ENCODE measurements around the gene SEC61G. TPM values are rescaled to one million over a fixed set of nuclear protein-coding genes. Genes with fewer than 3 reads are reported as not detected.

SEC61G gene
- total and polyA plus RNA-seq, 9 donors = 138 to 210 (median 174) TPM

- peak; percentile 92 for DNase-seq
- Histone ChIP-seq H3K36me3 (ENCODE audit: control insufficient read depth, insufficient read depth, low read length) (no peaks in the 10 kb centered on the region), H3K27me3 (ENCODE audit: control insufficient read depth, insufficient read depth, low read length) (no peaks in the 10 kb centered on the region), H3K4me1 (ENCODE audit: control insufficient read depth, insufficient read depth, low read length) (peaks cover 10% of the 10 kb centered on the region), H3K4me3 (ENCODE audit: low read length) (no peak overlapping the region), H3K27ac (ENCODE audit: low read length) (no peak overlapping the region), H3K9me3 (replicated peaks; ENCODE audit: control insufficient read depth, low read depth, low read length) (no peaks in the 10 kb centered on the region)
- 2% methylated on average over 5 of the region's 9 CpGs for WGBS (ENCODE audit: insufficient coverage)
These were observed 29.7 kb upstream of the SEC61G start for GRCh38 chr7:54788664-54789063.

DNA sequence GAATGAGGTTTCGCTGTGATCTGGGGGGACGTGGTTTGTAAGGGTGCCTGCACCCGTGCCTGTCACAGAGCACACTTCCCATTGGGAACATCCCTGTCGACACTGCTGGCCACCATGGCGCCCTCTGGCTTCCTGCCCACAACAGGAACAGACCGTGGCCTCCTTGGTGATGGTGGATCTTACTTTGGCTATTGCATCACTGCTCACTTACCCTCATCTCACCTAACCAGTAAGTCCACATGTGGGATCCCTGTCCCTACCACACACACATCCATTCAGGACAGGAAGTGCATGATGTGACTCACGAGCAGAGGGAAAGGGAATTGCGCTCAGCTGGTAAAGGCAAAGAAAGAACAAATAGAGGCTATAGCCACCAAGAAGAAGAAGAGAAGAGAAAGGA lies 26.2 kb upstream of the SEC61G start:
- Histone ChIP-seq H3K4me1 (ENCODE audit: control insufficient read depth, insufficient read depth, low read length) (peaks cover 7% of the 10 kb centered on the region), H3K36me3 (ENCODE audit: control insufficient read depth, insufficient read depth, low read length) (no peaks in the 10 kb centered on the region), H3K27me3 (ENCODE audit: control insufficient read depth, insufficient read depth, low read length) (no peaks in the 10 kb centered on the region), H3K9me3 (replicated peaks; ENCODE audit: control insufficient read depth, low read depth, low read length) (no peaks in the 10 kb centered on the region), H3K27ac (ENCODE audit: low read length) (no peak overlapping the region), H3K4me3 (ENCODE audit: low read length) (no peak overlapping the region)
- 81% methylated on average over 8 of the region's 8 CpGs for WGBS (ENCODE audit: insufficient coverage)
- DNase-seq = no peak

DNA sequence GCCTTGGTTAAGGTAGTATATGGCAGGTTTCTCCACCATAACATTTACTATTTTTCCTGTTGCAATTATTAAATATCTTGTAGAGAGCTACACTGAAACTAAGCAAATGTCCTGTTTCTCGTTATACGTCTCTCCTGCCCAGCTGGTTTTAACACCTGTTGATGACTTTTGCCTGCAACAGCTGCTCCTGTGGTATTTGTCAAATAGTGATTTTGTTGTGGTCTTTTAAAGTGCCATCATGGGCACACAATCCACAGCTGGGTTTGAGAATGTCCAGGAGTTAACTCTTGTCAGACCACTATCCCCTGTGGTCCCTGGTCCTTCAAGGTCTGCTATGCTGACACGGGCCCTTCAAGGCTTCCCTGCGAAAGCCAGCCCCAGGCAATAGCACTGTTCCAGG lies 24.9 kb upstream of the SEC61G start:
- peaks cover 6% of the 10 kb centered on the region for H3K4me1 ChIP-seq (ENCODE audit: control insufficient read depth, insufficient read depth, low read length)
- no peak overlapping the region for H3K27ac ChIP-seq (ENCODE audit: low read length)
- H3K36me3 ChIP-seq (ENCODE audit: control insufficient read depth, insufficient read depth, low read length) = no peaks in the 10 kb centered on the region
- WGBS (ENCODE audit: insufficient coverage) = 83% methylated on average over 2 of the region's 4 CpGs
- H3K9me3 ChIP-seq (replicated peaks; ENCODE audit: control insufficient read depth, low read depth, low read length) = no peaks in the 10 kb centered on the region
- H3K4me3 ChIP-seq (ENCODE audit: low read length) = no peak overlapping the region
- peak; percentile 28 for DNase-seq
- no peaks in the 10 kb centered on the region for H3K27me3 ChIP-seq (ENCODE audit: control insufficient read depth, insufficient read depth, low read length)

DNA sequence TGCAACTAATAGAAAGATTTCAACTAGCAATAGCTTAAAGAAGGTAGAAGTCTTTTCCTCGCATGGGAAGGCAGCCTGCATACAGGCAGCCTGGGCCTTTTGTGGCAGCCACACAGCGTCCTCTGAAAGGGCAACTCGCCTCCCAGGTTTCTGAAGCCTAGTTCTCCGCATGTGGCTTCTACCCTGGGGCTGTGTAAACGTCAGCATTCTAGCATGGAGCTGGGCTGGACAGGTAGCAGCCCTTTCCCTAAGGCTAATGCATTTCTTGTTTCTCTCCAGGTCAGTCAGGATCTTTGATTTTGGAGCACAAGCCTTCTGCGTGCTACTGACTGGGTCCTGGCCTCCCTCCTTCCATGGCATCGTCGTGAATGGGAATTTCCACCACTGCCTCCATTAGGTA lies 23.8 kb upstream of the SEC61G start:
- Histone ChIP-seq H3K27me3 (ENCODE audit: control insufficient read depth, insufficient read depth, low read length) (no peaks in the 10 kb centered on the region), H3K9me3 (replicated peaks; ENCODE audit: control insufficient read depth, low read depth, low read length) (no peaks in the 10 kb centered on the region), H3K4me1 (ENCODE audit: control insufficient read depth, insufficient read depth, low read length) (peaks cover 3% of the 10 kb centered on the region), H3K4me3 (ENCODE audit: low read length) (no peak overlapping the region), H3K27ac (ENCODE audit: low read length) (no peak overlapping the region), H3K36me3 (ENCODE audit: control insufficient read depth, insufficient read depth, low read length) (no peaks in the 10 kb centered on the region)
- 83% methylated on average over 5 of the region's 8 CpGs for WGBS (ENCODE audit: insufficient coverage)
- DNase-seq = no peak

- no peak overlapping the region for H3K27ac ChIP-seq (ENCODE audit: low read length)
- no peak for DNase-seq
- H3K4me1 ChIP-seq (ENCODE audit: control insufficient read depth, insufficient read depth, low read length) = peaks cover 3% of the 10 kb centered on the region
- no peaks in the 10 kb centered on the region for H3K36me3 ChIP-seq (ENCODE audit: control insufficient read depth, insufficient read depth, low read length)
- H3K27me3 ChIP-seq (ENCODE audit: control insufficient read depth, insufficient read depth, low read length) = no peaks in the 10 kb centered on the region
- H3K9me3 ChIP-seq (replicated peaks; ENCODE audit: control insufficient read depth, low read depth, low read length) = no peaks in the 10 kb centered on the region
- 95% methylated on average over 8 of the region's 10 CpGs for WGBS (ENCODE audit: insufficient coverage)
- H3K4me3 ChIP-seq (ENCODE audit: low read length) = no peak overlapping the region
These were observed 23.3 kb upstream of the SEC61G start for GRCh38 chr7:54782314-54782713.

GRCh38 chr7:54781134-54781920 lies 22.3 kb upstream of the SEC61G start:
- no peak overlapping the region for H3K4me3 ChIP-seq (ENCODE audit: low read length)
- no peaks in the 10 kb centered on the region for H3K36me3 ChIP-seq (ENCODE audit: control insufficient read depth, insufficient read depth, low read length)
- peaks cover 3% of the 10 kb centered on the region for H3K9me3 ChIP-seq (replicated peaks; ENCODE audit: control insufficient read depth, low read depth, low read length)
- no peak overlapping the region for H3K27ac ChIP-seq (ENCODE audit: low read length)
- no peak for DNase-seq
- WGBS (ENCODE audit: insufficient coverage) = no CpG with 5 or more reads among the region's 8 CpGs
- no peaks in the 10 kb centered on the region for H3K27me3 ChIP-seq (ENCODE audit: control insufficient read depth, insufficient read depth, low read length)
- H3K4me1 ChIP-seq (ENCODE audit: control insufficient read depth, insufficient read depth, low read length) = peaks cover 3% of the 10 kb centered on the region

GRCh38 chr7:54780490-54780889 lies 21.5 kb upstream of the SEC61G start:
- Histone ChIP-seq H3K9me3 (replicated peaks; ENCODE audit: control insufficient read depth, low read depth, low read length) (peaks cover 3% of the 10 kb centered on the region), H3K27ac (ENCODE audit: low read length) (no peak overlapping the region), H3K4me1 (ENCODE audit: control insufficient read depth, insufficient read depth, low read length) (peaks cover 3% of the 10 kb centered on the region), H3K27me3 (ENCODE audit: control insufficient read depth, insufficient read depth, low read length) (no peaks in the 10 kb centered on the region), H3K36me3 (ENCODE audit: control insufficient read depth, insufficient read depth, low read length) (no peaks in the 10 kb centered on the region), H3K4me3 (ENCODE audit: low read length) (no peak overlapping the region)
- WGBS (ENCODE audit: insufficient coverage) = no CpG with 5 or more reads among the region's 5 CpGs
- no peak for DNase-seq

- Histone ChIP-seq H3K27ac (ENCODE audit: low read length) (no peak overlapping the region), H3K4me3 (ENCODE audit: low read length) (no peak overlapping the region), H3K4me1 (ENCODE audit: control insufficient read depth, insufficient read depth, low read length) (no peaks in the 10 kb centered on the region), H3K27me3 (ENCODE audit: control insufficient read depth, insufficient read depth, low read length) (no peaks in the 10 kb centered on the region), H3K9me3 (replicated peaks; ENCODE audit: control insufficient read depth, low read depth, low read length) (peaks cover 3% of the 10 kb centered on the region), H3K36me3 (ENCODE audit: control insufficient read depth, insufficient read depth, low read length) (no peaks in the 10 kb centered on the region)
- no peak for DNase-seq
- WGBS (ENCODE audit: insufficient coverage) = no CpG with 5 or more reads among the region's 7 CpGs
These were observed 19.9 kb upstream of the SEC61G start for GRCh38 chr7:54778696-54779540.

GRCh38 chr7:54778166-54778565 lies 19.2 kb upstream of the SEC61G start:
- H3K4me3 ChIP-seq (ENCODE audit: low read length) = no peak overlapping the region
- no peak for DNase-seq
- no peaks in the 10 kb centered on the region for H3K27me3 ChIP-seq (ENCODE audit: control insufficient read depth, insufficient read depth, low read length)
- H3K4me1 ChIP-seq (ENCODE audit: control insufficient read depth, insufficient read depth, low read length) = no peaks in the 10 kb centered on the region
- peaks cover 3% of the 10 kb centered on the region for H3K9me3 ChIP-seq (replicated peaks; ENCODE audit: control insufficient read depth, low read depth, low read length)
- H3K36me3 ChIP-seq (ENCODE audit: control insufficient read depth, insufficient read depth, low read length) = no peaks in the 10 kb centered on the region
- no peak overlapping the region for H3K27ac ChIP-seq (ENCODE audit: low read length)
- WGBS (ENCODE audit: insufficient coverage) = 83% methylated on average over 1 of the region's 9 CpGs

Data from muscle of leg (tissue), 11 donors.